GM19324 (cell line): ENCODE results near the gene ZBED1.
"Not testable (repeated sequence)": the region's sequence is repeated elsewhere in the genome, so short reads cannot be mapped to it uniquely, and the experiment has no call there.

Experiments used
- ATAC-seq: cut with Tn5 transposase; IDR thresholded peaks from one replicate; pipeline ENCODE4 v1.9.1; 2021; ENCODE audit warnings: mild to moderate bottlenecking, moderate library complexity; ENCODE audit not compliant: unreplicated experiment, low FRiP score

Gene ZBED1

DNA sequence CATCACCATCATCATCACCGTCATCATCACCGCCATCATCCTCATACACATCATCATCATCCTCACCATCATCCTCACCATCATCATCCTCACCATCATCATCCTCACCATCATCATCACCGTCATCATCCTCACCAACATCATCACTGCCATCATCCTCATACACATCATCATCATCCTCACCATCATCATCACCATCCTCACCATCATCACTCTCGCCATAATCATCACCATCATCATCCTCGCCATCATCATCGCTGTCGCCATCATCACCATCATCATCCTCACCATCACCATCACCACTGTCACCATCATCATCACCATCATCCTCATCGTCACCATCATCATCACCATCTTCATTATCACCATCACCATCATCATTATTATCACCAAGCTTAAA is 19.8 kb upstream of the ZBED1 start:
- ATAC-seq, result no peak

DNA sequence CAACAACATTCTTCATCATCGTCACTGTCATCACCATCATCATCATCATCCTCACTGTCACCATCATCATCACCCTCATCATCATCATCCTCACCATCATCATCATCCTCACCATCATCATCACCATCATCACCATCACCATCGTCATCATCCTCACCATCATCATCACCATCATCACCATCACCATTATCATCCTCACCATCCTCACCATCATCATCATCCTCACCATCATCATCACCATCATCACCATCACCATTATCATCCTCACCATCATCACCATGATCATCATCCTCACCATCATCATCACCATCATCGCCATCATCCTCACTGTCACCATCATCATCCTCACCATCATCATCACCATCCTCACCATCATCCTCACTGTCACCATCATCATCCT is 18.9 kb upstream of the ZBED1 start:
- not testable (repeated sequence) for ATAC-seq

DNA sequence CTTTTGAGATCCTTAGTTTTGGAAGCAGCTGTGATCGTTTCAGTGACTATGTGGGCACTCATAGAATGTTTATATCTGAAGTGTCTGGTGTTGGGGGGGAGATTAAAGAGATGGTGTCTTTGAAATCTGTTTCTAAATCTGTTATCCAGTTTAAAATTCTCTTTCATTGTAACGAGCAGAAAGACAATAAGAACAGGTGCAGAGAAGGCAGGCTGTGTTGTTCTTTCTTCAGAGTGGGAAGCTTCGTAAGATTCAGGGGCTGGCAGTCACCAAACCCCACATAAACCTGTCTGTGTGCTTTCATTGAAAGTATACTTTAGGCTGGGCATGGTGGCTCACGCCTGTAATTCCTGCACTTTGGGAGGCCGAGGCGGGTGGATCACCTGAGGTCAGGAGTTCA is 16.3 kb upstream of the ZBED1 start:
- ATAC-seq, result no peak

- peak; percentile 56 for ATAC-seq
These were observed 15.8 kb upstream of the ZBED1 start for GRCh38 chrX:2516623-2517022.

DNA sequence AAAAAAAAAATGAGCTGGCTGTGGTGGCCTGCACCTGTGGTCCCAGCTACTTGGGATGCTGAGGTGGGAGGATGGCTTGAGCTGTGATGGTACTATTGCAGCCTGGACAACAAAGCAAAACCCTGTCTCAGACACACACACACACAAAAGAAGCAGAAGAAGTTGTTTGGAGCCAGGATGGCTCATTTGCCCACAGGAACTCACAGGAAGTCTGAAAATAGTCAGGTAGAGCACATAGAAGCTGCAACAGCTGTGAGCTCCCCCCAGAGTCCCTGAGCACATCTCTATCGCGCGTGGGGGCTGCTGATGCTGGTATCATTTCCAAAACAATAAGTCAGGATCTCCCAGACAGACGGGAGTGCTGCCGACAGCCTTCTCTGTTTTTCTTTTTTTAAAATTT is 13.4 kb upstream of the ZBED1 start:
- ATAC-seq, result no peak

DNA sequence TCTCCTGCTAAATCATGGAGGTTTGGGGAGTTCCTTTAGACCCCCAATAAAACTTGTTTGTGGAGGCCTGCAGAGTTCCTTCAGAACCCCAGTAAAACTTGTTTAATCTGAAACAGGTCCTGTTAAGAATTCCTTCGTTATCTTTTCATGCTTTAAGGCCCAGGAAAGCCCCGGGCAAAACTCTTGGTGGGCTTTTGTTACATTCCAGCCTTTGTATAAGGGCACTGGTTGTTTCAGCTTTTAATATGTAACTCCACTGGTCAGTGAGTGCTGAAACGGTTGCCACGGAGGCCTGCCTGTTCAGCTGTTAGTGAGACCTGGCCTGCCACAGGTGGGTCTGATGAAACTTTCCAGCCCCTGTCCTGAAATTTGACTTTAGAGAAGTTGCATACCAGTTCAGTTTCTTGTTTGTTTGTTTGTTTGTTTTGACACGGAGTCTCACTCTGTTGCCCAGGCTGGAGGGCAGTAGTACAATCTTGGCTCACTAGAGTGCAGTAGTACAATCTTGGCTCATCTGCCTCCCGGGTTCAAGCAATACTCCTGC is 12.4 kb upstream of the ZBED1 start:
- no peak for ATAC-seq

DNA sequence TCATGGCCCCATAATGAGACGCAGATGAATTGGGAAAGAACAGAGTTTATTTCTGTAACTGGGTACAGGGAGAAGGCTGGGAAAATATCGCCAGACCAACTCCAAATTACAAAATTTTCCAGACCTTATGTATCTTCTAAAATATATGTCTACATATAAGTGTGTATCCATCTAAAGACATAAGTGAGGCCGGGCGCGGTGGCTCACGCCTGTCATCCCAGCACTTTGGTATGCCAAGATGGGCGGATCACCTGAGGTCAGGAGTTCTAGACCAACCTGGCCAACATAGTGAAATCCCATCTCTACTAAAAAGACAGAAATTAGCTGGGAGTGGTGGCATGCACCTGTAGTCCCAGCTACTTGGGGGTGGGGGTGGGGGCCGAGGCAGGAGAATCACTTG is 11.7 kb upstream of the ZBED1 start:
- ATAC-seq, result no peak

GRCh38 chrX:2511326-2511725 is 10.6 kb upstream of the ZBED1 start:
- ATAC-seq, result no peak

GRCh38 chrX:2508648-2509335 is 8.0 kb upstream of the ZBED1 start:
- no peak for ATAC-seq

GRCh38 chrX:2507904-2508627 is 7.3 kb upstream of the ZBED1 start:
- no peak for ATAC-seq

- no peak for ATAC-seq
These were observed 6.4 kb upstream of the ZBED1 start for GRCh38 chrX:2507196-2507595.

- ATAC-seq, result not testable (repeated sequence)
These were observed 4.6 kb upstream of the ZBED1 start for GRCh38 chrX:2505341-2505740.

DNA sequence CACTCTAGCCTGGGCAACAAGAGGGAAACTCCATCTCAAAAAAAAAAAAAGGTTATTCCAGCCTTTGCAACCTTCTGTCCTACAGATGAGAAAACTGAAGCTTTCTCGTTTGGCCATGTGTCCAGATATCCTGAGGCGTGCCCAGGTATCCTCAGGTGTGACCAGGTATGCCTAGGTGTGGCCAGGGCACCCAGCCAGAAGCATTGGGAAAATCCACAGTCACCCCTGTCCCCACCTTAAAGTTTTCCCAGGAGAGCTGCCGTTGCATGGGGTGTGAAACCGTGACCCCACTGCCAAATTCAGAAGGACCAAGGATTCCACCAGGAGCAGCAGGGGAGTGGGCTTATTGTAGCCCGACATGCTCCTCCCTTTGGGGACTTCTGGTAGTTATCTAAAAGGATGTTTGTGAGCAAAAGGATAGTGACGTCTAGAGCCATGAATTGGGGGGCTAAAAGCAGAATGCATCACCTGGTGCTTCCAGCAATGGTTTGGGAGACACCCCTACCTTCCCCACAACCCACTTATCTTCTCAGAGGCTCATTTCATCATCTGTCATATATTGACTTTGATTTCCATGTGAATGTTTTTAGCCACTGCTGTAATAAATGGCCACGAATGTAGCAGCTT is 4.0 kb upstream of the ZBED1 start:
- ATAC-seq, result no peak

DNA sequence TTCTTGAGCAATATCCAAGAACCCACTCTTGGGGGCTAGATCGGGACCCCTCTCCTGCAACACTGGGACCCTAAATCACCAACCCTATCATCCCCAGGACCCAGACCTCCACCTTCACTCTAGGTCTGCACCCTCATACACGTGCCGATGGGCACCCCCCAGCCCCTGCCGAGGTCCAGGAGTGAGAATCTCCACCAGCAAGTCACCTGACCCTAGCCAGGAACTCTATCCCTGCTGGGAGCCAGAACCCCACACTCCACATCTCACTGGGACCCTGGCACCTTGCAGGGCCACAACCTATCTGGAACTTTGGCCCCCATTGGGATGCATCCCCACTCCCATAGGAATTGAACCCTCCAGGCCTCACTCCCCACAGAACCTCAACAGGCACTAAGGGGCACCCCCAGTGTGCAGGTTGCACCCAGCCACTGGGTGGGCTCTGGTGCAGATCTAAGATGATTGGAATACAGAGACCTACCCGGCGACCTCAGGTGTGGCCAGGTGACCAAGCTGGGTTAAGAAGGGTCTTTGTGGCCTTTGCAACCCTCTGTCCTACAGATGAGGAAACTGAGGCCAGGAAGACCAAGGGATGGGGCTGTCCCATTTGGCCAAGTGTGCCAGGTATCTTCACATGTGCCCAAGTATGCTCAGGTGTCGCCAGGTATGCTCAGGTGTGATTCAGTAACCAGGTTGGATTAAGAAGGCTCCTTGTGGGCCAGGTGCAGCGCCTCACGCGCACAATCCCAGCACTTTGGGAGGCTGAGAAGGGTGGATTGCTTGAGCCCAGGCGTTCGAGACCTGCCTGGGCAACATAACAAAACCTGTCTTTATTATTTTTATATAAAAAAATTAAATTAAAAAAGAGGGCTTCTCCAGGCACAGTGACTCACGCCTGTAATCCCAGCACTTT is 3.1 kb upstream of the ZBED1 start:
- no peak for ATAC-seq

DNA sequence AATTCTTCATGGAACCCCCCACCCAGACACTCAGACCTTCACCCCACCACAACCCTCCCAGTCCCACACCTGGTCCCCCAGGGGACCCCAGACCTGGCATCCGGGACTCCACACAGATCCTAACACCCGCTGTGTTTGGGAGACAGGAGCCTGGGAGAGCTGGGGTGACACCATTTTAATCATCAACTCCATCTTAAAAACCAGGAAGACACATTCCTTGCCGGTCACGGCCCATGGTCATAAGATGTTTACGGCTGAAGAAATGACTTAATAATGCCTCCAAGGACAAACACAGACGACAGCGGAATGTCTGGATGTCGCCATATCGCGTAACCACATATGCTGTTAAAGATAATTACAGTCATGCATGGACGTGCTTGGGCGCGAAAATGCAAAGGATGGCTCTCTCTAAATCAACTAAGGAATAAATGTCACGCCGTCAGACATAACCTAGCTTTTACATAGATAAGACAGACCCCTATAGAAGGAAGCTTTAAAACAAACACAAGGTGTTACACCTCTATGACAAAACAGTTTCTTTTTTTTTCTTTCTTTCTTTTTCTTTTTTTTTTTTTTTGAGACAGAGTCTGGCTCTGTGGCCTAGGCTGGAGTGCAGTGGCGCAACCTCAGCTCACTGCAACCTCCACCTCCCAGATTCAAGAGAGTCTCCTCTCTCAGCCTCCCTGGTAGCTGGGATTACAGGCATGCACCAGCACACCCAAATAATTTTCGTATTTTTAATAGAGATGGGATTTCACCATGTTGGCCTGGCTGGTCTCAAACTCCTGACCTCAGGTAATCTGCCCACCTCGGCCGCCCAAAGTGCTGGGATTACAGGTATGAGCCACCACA is 2.1 kb upstream of the ZBED1 start:
- ATAC-seq, result no peak

DNA sequence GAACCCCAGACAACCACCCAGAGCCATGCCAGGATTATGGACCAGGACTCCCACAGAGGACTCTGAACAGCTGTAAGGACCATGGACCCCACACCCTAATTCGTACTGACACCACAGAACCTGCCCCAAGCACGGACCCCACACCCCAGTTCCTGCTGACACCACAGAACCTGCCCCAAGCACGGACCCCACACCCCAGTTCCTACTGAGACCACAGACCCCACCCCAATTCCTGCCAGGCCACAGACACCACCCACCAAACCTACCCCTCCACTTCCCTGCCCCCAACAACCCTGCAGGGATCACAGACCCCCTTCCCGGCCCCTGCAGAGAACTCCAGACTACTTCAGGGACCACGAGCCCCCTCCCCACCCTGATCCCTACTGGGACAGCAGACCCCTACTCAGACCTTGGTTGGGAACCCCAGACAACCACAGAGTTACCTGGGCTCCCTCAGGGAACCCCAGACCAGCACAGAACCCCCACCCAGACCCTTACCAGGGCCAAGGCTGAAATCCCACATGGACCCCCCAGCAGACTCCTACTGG is 1.4 kb upstream of the ZBED1 start:
- ATAC-seq, result no peak

GRCh38 chrX:2501559-2502102 is 855 bp upstream of the ZBED1 start:
- no peak for ATAC-seq

DNA sequence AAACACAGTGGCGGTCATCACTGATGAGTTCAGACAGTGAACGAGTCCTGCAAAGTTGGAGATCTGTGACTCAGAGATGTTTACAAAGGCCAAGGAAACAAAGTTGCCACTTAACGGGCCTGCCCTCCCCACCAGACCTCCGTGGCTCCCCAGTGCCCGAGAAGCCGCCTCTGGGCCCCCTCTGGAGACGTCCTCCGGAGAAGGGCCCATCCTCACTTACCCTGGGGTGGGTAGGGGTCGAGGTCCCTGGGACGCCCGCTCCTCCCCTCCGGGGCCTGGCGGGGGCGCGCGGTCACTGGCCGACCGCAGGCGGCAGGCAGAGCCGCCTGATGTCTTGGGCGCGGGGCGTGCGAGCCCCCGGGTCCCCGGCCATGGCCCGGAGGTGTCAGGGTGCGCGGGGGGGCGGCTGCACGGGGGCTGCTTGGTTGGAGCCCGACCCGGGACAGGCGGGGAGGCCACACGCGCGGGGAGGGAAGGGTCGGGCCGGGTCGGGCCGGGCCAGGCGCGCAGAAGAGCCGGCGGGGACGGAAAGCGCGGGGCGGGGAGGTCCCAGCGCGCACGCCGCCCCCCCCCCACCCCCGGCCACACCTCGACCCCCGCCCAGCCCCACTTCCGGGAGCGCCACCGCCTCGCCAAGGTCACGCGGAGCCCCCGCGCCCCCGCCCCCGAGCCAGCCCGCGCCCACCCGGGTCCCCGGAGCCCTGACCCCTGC is 529 bp downstream of the ZBED1 start:
- ATAC-seq, result peak; percentile 43
